NCI-H1092 treated with DMSO at 0.1 percent for 48 hours (cell line): ENCODE results near the gene PARD6A.
A peak's percentile ranks its signal among the peaks of the same experiment; 100 is the strongest.
"Not testable (repeated sequence)": the region's sequence is repeated elsewhere in the genome, so short reads cannot be mapped to it uniquely, and the experiment has no call there.

ENCODE experiments used
- DNase-seq: peaks from one replicate; lab custom pipeline; 2025; lab: John Stamatoyannopoulos, UW

The PARD6A gene

DNA sequence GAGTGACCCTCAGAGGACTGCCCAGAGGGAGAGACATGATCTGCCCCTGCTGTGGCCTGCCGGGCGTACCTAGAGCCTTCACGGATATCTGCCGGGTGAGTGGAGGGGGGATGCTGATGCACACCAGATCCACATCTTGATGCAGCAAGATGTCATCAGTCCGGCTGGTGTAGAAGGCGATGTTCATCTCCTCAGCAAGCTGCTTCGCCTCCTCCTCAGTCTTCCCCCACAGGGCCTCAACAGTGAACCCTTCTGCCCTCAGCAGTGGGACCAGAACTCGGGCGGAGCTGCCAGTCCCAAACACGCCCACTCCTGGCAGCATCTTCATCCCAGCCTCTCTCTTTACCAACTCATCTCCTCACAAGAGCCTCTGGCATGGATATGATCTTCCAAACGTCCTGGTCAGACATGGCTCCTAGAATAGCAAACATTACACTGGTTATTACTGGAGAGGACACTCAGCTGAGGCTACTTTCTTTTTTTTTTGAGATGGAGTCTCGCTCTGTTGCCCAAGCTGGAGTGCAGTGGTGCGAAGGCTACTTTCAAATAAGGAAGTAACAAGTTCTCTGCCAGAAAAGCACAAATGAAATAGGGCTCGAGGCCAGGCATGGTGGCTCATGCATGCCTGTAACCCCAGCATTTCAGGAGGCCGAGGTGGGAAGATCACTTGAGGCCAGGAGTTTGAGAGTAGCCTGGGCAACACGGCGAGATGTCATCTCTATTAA lies 24.8 kb downstream of the PARD6A start:
- DNase-seq: no peak

DNA sequence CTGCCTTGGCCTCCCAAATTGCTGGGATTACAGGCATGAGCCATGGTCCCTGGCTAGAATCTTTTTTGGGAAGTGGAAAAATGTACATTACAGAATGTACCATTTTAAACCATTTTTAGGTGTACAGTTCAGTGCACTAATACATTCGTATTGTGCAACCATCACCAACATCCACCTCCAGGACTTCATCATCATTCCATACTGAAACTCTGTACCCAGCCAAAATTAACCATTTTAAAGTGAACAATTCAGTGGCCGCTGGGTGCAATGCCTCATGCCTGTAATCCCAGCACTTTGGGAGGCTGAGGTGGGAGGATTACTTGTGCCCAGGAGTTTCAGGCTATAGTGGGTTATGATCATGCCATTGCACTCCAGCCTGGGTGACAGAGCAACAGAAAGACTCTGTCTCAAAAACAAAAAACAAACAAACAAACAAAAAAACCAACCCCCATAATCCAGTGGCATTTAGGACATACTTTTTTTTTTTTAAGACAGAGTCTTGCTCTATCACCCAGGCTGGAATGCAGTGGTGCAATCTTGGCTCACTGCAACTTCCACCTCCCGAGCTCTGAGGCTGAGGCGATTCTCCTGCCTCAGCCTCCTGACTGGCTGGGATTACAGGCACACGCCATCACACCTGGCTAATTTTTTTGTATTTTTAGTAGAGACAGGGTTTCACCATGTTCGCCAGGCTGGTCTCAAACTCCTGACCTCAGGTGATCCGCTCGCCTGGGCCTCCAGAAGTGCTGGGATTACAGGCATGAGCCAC lies 32.9 kb downstream of the PARD6A start:
- DNase-seq: not testable (repeated sequence)

DNA sequence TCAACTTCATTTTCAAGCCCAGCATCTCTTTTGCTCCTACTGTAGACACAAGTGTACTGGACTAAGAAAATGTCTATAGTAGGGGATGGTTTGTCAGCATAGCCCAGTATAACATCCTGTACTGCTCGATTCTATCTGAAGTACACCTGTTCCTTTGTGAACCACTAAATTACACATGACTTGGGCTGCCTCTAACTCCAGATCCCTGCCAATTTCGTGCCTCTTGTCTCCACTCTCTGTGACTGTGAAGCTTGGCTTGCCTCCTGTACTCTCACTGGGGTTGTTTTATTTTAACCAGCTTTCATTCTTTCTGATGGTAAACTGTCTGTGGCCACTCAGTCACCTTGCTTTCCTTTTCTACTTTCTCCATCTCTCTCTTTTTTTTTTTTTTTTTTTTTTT lies 33.9 kb downstream of the PARD6A start:
- peak; percentile 21 for DNase-seq

DNA sequence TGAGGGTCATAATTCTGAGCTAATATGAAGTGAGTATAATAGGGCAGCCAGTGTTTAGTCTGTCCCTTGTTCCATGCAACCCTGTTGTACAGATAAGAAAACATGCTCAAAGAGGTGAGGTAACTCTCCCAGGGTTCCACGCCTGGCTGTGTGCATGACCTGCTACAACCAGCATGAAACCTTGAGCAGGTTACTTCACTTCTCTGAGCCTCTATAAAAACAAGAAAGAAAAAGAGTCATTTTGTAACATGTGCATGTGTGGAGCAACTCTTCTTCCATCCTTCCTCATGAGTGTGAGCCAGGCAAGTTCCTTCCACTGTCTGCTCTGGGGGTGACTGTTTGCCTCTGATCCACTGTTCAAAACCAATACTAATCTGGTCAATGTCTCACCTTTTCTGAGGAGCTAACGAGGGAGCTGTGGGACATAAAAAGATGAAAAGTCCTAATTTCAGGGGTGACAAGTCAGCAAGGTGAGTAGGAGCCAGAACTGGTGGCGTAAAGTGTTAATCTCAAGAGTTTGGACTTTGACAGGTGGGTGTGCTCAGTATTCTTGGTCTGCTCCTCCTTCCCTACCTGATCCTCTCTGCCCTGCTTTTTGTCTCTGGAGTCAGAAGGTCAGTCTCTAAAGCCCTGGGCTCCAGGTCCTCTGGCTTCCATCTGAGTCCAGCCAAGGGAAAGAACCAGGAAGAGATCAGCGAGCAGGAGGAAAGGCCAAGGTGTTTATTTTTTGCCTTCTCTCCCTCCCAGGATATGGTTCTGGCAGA lies 36.8 kb downstream of the PARD6A start:
- no peak for DNase-seq

DNA sequence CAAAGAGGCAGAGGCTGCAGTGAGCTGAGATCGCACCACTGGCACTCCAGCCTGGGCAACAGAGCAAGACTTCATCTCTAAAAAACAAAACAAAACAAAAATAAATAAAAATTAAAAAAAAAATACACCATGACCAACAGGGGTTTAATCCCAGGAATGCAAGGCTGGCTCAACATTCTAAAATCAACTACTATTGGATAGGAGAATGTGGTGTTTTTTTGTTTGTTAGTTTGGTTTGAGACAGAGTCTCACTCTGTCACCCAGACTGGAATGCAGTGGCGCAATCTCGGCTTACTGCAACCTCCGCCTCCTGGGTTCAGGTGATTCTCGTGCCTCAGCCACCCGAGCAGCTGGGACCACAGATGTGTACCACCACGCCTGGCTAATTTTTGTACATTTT lies 38.5 kb downstream of the PARD6A start:
- no peak for DNase-seq

DNA sequence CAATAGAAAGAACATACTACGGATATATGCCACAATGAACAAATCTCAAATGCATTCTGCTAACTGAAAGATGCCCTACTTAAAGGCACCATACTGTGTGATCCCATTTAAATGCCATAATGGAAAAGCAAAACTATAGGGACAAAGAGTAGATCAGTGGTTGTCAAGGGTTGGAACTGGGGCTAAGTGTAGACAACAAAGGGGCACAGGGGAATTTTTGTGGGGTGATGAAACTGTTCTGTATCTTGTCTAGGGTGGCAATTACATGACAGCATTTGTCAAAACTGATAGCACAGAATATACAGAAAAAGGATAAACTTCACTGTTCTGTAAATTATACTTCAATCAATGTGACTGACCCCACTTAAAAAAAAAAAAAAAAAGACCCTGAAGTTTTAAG lies 40.7 kb downstream of the PARD6A start:
- no peak for DNase-seq

DNA sequence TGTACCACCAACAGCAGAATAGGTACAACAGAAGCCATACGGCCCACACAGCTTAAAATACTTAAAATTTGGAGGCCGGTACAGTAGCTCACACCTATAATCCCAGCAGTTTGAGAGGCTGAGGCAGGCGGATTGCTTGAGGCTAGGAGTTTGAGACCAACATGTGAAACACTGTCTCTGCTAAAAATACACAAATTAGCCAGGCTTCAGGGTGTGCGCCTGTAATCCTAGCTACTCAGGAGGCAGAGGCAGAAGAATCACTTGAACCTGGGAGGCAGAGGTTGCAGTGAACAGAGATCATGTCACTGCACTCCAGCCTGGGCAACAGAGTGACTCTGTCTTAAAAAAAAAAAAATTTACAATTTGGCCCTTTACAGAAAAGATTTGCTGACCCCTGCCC lies 41.4 kb downstream of the PARD6A start:
- no peak for DNase-seq

DNA sequence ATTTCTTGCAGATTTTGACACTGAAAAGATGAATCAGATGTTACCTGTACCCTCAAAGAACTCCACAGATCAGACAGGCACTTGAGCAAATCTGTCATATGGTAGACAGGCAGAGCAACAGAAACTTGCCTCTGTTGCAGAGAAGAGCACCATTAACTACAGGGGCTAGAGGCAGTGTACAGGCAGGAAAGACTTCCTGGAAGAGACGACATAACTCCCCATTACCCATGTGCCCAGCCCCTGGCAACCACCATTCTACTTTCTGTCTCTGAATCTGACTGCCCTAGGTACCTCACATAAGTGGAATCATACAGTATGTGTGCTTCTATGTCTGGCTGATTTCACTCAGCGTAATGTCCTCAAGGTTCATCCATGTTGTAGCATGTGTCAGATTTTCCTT lies 42.9 kb downstream of the PARD6A start:
- no peak for DNase-seq

DNA sequence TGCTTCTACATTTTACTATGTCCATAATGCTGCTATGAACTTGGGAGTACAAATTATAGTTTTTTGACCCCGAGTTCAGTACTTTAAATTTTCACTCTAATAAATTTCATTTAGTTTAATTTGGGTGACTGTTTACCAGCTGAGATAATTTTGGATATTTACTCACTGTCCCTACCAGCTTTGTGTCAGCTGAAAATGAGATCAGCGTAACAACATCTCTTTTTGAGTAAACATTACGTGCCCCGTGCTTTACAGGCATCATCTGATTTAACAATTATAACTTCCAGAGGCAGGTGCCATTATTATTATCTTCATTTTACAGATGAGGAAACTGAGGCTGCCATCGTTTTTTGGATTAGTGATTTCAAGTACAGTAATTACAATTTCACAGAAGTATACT lies 43.4 kb downstream of the PARD6A start:
- no peak for DNase-seq

DNA sequence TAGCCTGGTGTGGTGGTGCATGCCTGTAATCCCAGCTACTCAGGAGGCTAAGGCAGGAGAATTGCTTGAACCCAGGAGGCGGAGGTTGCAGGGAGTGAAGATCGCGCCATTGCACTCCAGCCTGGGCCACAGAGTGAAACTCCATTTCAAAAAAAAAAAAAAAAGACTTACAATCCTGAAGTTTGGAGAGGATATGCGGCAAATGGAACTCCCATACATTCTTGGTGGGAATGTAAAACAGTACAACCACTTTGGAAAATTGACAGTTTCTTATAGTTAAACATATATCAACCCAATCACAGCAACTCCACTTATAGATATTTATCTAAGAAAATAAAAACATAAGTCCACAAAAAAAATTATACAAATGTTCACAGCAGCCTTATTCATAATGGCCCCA lies 46.5 kb downstream of the PARD6A start:
- no peak for DNase-seq

DNA sequence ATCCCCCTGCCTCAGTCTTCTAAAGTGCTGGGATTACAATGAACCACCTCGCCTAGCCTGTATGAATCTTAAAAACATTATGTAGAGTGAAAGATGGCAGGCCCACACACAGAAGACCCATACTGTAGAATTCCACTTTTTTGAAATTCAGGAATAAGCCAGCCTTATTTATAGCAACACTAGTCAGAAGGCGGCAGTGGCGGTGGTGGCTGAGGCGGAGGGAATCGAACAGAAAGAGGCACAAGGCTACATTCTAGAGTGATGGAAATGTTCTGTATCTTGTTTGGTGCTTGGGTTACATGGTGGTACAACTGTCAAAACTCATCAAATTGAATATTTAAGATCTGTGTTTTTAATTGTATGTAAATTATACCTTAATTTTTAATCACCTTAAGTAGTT lies 47.0 kb downstream of the PARD6A start:
- DNase-seq: no peak

DNA sequence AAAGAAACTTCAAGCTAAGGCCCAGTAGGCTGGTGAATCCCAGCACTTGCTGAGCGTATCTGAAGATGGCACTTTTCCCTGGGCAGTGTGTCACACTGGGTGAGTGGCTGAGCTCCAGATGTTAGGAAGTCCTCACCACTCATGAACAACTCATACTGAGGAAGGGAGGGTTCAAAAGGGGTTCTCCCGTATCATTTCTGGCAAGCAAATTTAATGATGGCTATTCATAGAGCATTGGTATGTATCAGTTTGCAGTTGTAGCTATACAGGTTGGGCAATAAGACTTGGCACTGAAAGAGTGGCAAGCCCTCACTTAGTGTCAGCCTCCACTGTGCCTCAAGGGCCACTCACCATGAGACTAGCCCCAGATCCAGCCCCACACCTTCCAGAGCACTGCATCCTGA lies 47.6 kb downstream of the PARD6A start:
- no peak for DNase-seq

DNA sequence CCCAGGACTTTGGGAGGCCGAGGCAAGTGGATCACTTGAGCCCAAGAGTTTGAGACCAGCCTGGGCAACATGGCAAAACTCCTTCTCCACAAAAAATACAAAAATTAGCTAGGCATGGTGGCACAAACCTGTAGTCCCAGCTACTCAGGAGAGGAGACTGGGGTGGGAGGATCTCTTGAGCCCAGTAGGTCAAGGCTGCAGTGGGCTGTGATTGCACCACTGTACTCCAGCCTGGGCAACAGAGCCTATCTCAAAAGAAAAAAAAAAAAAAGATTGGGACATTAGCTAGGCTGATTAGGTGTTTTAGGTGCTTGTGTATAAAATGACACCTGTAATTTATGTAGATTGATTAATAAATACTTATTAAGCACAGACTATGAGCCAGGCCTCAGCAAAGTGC lies 48.3 kb downstream of the PARD6A start:
- no peak for DNase-seq

DNA sequence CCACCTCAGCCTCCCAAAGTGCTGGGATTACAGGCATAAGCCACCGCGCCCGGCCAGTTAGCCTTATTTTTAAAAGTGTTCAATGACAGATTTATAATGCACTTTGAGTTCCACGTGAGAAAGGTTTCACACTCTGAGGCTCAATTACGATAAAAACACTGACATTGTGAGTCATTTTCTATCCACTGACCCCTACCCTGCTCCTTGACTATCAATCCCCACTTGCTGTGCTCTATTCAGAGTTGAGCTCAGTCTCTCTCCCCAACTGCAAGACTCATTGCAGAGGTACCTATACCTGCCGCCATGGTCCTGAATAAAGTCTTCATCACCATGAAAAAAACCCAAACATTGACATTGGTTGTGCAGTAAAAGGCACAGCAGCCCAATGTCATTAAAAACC lies 49.8 kb downstream of the PARD6A start:
- no peak for DNase-seq
